Superior temporal gyrus (tissue), 1 donor: ENCODE measurements around the gene EIPR1.

Experiments used
- DNase-seq: peaks from one replicate; pipeline ENCODE4 v3.0.0-alpha.2; 2016; ENCODE audit errors: extremely low spot score

Gene EIPR1

DNA sequence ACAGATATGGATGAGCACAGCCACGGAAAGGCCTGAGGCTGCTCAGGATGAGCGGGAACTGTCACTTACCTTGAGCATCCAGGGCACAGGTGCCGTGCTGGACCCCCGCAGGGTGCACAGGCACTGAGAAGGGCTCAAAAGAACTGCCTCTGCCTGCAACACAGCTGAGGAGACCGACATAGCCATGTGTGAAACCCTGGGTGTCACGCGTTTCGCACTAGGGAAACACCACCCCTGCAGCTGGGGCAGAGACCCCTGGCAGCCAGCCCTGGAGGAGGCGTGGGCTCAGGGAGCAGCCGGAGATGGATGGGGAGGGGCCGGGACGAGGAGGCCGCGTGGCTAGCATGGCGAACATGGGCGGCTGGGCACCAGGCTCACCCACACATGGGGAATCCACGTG is 228.9 kb downstream of the EIPR1 start:
- no peak for DNase-seq

DNA sequence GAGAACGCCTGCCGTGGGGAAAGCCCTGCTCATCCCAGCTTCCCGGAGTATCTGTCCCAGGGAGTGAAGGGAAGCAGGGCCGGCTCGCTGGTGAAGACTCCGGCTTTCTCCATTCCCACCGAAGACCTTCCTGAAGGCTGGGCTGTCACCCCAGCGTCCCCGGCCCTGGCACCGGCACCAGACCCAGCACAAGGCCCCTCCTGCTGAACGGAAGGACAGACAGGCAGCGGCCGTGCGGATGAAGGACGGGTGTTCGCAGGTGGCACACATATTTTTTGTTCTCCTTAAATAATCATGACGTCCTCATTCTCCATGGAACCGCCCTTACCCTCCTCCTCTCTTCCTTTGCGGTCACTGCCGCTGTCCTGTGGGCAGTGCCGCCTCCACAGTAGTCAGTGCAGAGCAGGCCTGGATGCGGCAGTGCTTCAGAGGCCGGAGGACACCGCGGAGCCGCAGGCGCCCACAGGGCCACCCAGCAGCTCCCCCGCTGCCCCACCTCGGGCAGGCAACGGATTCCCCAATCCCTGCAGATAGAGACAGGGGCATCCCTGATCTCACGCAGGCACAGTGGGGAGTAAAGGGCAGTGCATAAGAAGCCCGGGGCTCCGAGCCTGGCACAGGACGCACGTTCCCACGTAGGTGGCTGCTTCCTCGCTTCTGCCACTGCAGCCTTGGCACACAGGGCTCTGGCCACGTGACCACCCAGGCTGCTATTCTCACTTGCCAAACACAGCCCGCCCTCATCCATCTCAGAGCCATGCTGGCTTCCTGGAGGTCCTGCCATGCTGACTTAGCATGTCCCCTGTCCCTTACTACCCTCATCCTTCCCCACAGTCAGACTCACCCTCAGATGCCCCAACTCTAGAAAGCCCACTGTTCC is 229.7 kb downstream of the EIPR1 start:
- no peak for DNase-seq

DNA sequence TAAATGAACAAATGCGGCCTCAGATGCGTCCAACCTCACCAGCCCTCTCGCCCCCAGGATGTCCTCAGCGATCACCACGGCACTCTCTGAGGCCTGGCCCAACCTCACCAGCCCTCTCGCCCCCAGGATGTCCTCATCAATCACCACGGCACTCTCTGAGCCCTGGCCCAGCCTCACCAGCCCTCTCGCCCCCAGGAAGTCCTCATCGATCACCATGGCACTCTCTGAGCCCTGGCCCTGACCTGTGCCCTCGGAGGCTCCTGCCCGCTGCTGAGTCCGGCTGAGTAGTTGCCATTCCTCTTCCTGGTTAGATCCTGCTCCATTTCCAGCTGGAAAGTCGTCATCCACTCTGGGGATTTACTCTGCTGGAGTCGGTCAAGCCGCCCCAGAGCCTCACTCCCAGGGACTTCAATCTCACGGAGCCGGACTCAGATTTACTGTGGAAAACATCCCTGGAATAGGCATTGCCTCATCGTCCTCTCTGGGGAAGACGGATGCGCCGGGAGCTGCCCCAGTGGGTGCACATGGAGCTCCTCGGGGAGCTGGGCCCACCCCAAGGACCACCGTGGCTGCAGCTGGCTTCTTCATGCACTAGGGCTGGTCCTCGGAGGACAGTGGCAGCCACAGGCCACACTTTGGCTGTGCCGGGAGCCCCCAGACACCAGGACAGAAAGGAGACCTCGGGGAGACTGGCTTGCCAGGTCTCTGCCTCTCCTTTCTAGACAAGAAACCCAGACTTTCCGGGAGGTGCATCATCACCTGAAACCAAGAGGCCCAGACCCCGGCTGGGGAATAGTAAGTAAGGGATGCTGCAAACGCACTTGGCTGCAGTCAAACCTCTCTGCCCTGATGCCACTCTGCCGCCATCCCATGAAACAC is 230.6 kb downstream of the EIPR1 start:
- no peak for DNase-seq

DNA sequence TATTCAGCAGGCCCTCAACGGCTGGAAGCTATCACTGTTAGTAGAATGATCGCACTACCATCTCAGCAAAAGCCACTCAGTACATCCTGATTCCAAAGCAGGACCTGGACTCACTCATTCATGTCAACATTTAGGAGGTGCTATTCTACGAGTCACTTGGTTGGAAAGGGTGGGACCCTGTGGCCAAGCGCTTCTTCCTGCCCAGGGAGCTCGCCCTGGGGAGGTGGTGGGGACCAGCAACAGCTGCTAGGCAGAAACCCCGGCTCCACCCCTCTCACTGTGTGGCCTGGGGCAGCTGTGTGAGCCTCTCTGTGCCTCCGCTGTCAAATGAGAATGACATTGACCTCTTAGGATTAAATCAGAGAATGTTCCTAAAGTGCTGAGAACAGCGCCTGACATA is 231.4 kb downstream of the EIPR1 start:
- DNase-seq: no peak

DNA sequence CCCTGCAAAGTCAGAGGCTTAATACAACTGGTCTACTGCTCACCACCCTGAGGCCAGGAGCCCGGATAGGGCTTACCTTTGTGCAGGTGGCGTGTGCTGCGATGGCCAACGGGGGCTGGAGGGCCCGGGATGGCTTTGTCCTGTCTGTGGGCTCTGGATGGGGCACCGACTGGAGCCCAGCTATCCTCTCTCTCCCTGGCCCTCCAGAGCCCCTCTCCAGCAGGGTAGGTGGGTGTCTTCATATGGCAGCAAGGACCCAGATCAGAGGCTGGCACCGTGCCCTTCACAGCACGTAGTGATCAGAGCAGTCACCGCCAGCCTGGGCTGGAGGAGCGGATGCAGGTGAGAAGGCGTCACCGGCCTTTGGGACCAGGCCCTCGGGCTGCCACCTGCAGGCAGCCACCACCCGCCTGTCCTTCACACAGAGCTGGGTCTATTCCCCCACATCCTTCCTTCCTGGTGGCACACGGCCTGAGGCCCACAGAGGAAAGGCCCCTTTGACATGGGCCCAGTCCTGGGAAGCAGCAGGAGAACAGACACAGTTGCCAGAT is 232.1 kb downstream of the EIPR1 start:
- DNase-seq: no peak

DNA sequence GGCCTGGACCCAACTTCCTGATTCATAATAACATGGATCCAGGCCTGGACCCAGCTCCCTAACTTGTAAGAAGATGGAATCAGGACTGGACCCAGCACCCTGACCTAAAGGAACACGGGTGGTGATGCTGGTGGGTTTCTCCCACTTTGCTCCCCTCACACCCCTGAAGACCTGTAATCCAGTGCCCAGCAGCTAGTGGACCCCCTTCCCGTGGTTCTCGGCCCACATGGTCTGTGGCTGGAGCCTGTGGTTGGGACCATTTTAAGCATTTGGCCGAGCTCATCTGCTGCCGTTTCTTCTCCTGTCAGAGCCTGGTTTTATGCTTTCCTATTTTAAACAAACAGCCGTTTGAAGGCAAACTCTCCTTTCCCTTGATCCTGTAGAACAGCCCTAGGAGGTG is 232.8 kb downstream of the EIPR1 start:
- no peak for DNase-seq

DNA sequence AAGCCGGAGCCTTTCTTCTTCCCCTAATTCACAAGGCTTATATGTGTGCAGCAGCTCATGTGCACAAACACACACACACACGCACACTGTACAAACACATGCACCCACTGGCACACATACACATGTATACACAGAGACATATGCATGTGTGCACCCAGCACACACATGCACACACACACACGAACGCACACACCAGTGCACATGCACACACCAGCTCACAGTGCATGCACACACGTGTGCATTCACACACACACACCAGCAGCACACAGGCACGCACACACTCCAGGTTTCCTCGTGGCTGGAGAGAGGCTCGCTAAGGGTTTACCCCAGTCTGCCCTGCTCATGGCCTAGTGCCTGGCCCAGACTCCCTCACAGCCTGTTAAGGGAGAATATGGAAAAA is 234.0 kb downstream of the EIPR1 start:
- no peak for DNase-seq

DNA sequence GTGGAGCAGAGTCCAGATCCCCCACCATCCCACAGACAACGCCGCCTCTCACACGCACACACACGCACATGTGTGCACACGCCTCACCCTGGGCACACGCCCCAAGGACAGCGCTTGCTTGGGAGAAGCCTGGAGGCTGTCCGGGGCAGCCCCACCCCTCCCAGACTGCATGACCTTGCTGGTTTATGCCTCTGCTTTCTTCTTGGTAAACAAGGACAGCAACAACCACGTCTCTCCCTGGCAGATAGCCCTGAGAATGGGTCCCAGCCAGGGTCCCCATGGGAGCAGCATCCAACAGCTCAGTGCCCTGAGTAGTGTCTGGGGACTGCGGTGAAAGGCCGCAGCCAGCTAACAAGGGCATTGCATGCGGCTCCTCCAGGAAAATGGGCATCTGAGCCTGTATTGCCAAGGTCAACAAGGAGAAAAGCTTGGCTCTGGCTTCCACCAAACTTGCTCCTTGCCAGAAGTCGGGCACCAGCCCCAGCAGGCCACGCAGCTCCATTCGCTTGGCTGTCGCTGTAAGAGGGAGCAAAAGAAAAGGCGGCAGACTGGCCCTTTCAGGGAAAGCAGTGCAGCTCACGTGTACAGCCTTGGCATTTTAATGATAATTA is 234.6 kb downstream of the EIPR1 start:
- DNase-seq: no peak

DNA sequence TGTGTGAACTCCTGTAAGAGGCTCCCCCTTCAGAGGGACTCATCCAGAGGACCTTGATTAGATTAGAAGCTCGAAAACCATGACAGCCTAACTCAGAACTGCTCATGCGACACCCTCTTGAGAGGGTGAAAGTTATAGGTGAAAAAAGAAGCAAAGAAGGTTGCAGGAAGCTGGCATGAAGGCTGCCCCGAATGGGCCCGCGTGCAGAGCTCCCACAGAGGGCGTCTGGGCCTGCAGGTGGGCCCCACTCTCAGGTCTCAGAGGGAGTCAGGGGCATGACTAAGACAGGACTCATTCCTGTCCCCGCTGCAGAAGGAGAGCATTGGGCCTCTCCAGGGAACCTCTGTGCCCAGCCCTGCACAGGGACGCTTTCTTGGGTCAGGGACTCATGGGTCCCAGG is 235.4 kb downstream of the EIPR1 start:
- no peak for DNase-seq

DNA sequence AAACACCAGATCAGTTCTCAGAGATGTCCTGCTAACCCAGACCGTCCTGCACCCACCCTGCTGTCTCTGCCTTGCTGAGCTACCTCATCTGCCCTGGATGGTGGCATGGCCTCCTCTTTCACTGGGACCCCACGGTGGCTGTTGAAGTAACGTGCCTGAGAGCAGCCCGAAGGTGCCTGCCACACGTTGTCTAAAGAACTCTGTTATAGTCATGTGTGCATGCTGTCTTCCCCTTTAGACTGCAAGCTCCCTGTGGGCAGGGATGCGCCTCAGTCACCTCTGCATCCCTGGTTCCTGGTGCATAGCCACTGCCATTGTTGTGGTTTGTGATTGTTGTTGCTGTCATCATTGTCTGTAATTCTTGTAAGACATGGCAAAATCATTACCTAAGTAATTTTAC is 235.9 kb downstream of the EIPR1 start:
- no peak for DNase-seq

DNA sequence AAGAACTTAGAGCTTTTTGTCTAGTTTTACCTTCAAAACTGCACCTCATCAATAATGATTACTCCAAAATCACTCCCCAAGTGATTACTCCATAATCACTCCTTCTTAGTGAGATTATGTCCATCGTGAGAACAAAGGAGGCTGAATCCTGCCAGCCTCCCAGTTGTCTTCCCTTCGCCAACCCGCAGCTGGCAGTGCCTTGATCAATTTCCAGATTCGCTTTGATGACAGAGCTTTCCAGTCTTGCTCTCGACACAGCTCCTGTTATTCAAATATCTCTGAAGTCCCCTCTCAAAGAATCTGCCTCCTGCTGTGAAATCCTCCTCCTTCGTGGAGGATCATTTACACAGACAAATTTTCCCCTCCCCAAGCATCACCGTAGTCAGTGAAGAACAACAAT is 237.7 kb downstream of the EIPR1 start:
- no peak for DNase-seq
